ENCODE results near the gene MNDA.

GRCh38 chr1:158873141-158873540, 42.0 kb downstream of the MNDA start:
- TF ChIP-seq CTCF (IDR thresholded peaks at IDR 0.05): no peak
- no peak for TF ChIP-seq POLR2A (IDR thresholded peaks at IDR 0.05)
